HEK293T (cell line): ENCODE measurements around the gene SULT2B1.

Experiments
- ARNT ChIP-seq: fragments of 450-650 bp; IDR thresholded peaks from 2 replicates; pipeline ENCODE4 v1.6.1; 2017; ENCODE audit warnings: mild to moderate bottlenecking
- BHLHE40 ChIP-seq: fragments of 450-650 bp; IDR thresholded peaks from 2 replicates; pipeline ENCODE4 v1.6.1; 2016; ENCODE audit warnings: mild to moderate bottlenecking, moderate library complexity, borderline replicate concordance
- ELF4 ChIP-seq: fragments of 450-650 bp; IDR thresholded peaks from 2 replicates; pipeline ENCODE4 v1.6.1; 2017; ENCODE audit warnings: antibody characterized with exemption
- FOXA1 ChIP-seq: fragments of 450-650 bp; IDR thresholded peaks from 2 replicates; pipeline ENCODE4 v1.6.1; 2016; ENCODE audit warnings: mild to moderate bottlenecking
- FOXK2 ChIP-seq: fragments of 450-650 bp; IDR thresholded peaks from 2 replicates; pipeline ENCODE4 v1.6.1; 2016; ENCODE audit warnings: mild to moderate bottlenecking
- FOXM1 ChIP-seq: fragments of 450-650 bp; IDR thresholded peaks from 2 replicates; pipeline ENCODE4 v1.6.1; 2017; ENCODE audit warnings: mild to moderate bottlenecking, borderline replicate concordance
- HDGF ChIP-seq: fragments of 450-650 bp; IDR thresholded peaks from 2 replicates; pipeline ENCODE4 v1.6.1; 2017; ENCODE audit warnings: antibody characterized with exemption, borderline replicate concordance
- L3MBTL2 ChIP-seq: fragments of 450-650 bp; conservative IDR thresholded peaks from 2 replicates; pipeline ENCODE4 v1.6.1; 2016; ENCODE audit warnings: mild to moderate bottlenecking
- NFRKB ChIP-seq: fragments of 450-650 bp; IDR thresholded peaks from 2 replicates; pipeline ENCODE4 v1.6.1; 2016; ENCODE audit warnings: mild to moderate bottlenecking, moderate library complexity
- SP1 ChIP-seq: fragments of 450-650 bp; IDR thresholded peaks from 2 replicates; pipeline ENCODE4 v1.6.1; 2017
- SUZ12 ChIP-seq: fragments of 450-650 bp; IDR thresholded peaks from 2 replicates; pipeline ENCODE4 v1.6.1; 2016; ENCODE audit warnings: mild to moderate bottlenecking
- TARDBP ChIP-seq: fragments of 450-650 bp; IDR thresholded peaks from 2 replicates; pipeline ENCODE4 v1.6.1; 2016
- ZNF384 ChIP-seq: fragments of 450-650 bp; IDR thresholded peaks from 2 replicates; pipeline ENCODE4 v1.6.1; 2016

GRCh38 chr19:48598996-48599700, 47.2 kb downstream of the SULT2B1 start:
- TF ChIP-seq L3MBTL2, result no peak
- TF ChIP-seq SUZ12, result no peak
- TF ChIP-seq ZNF384, result no peak
- TF ChIP-seq SP1, result no peak
- TF ChIP-seq HDGF, result no peak
- no peak for TF ChIP-seq NFRKB
- TF ChIP-seq BHLHE40, result no peak
- TF ChIP-seq FOXA1, result no peak
- no peak for TF ChIP-seq FOXM1
- TF ChIP-seq FOXK2, result no peak
- TF ChIP-seq ARNT, result no peak
- no peak for TF ChIP-seq TARDBP
- TF ChIP-seq ELF4, result no peak
